Esophagus mucosa (tissue), 1 donor: ENCODE data around the gene KCNK4. TPM values are rescaled to one million over a fixed set of nuclear protein-coding genes. Genes with fewer than 3 reads are reported as not detected.

Experiments
- total RNA-seq: library from RNA; stranded (reverse); gene quantifications from one replicate; pipeline ENCODE4 v1.2.4, GENCODE V29; 2023
- donor health status: DM: yes; HTN: yes; CAD: no.

The KCNK4 gene
- total RNA-seq, 1 donor from 2014 or later: not detected

Other genes starting within 250 kb of the KCNK4 start
- gene MACROD1, start 125.2 kb upstream of the KCNK4 start, total RNA-seq: 22.9 TPM
- gene STIP1, start 105.1 kb upstream of the KCNK4 start, total RNA-seq: 74.2 TPM
- gene FERMT3, start 84.6 kb upstream of the KCNK4 start, total RNA-seq: 2.4 TPM
- 25.1 TPM for gene TRPT1, start 65.1 kb upstream of the KCNK4 start, total RNA-seq
- 59.9 TPM for gene NUDT22, start 65.0 kb upstream of the KCNK4 start, total RNA-seq
- gene DNAJC4, start 60.8 kb upstream of the KCNK4 start, total RNA-seq: 16.7 TPM
- gene VEGFB, start 56.7 kb upstream of the KCNK4 start, total RNA-seq: 45.2 TPM
- 40.7 TPM for gene FKBP2, start 50.2 kb upstream of the KCNK4 start, total RNA-seq
- 265 TPM for gene PPP1R14B, start 44.4 kb upstream of the KCNK4 start, total RNA-seq
- 43.9 TPM for gene PLCB3, start 39.8 kb upstream of the KCNK4 start, total RNA-seq
- gene BAD, start 6.6 kb upstream of the KCNK4 start, total RNA-seq: 45.4 TPM
- gene GPR137, start 5.5 kb upstream of the KCNK4 start, total RNA-seq: 18.5 TPM
- 1.3 TPM for gene CATSPERZ, start 9.1 kb downstream of the KCNK4 start, total RNA-seq
- 63.2 TPM for gene ESRRA, start 14.2 kb downstream of the KCNK4 start, total RNA-seq
- 181 TPM for gene TRMT112, start 26.3 kb downstream of the KCNK4 start, total RNA-seq
- gene PRDX5, start 26.8 kb downstream of the KCNK4 start, total RNA-seq: 331 TPM
- gene CCDC88B, start 48.9 kb downstream of the KCNK4 start, total RNA-seq: 4.5 TPM
- 36.2 TPM for gene RPS6KA4, start 67.9 kb downstream of the KCNK4 start, total RNA-seq